Measurements from ENCODE around the gene RASA3. TPM values are rescaled to one million over a fixed set of nuclear protein-coding genes. Genes with fewer than 3 reads are reported as not detected.

RASA3 gene
- polyA plus RNA-seq, 3 donors = 9.0 to 32.6 (median 16.6) TPM

DNA sequence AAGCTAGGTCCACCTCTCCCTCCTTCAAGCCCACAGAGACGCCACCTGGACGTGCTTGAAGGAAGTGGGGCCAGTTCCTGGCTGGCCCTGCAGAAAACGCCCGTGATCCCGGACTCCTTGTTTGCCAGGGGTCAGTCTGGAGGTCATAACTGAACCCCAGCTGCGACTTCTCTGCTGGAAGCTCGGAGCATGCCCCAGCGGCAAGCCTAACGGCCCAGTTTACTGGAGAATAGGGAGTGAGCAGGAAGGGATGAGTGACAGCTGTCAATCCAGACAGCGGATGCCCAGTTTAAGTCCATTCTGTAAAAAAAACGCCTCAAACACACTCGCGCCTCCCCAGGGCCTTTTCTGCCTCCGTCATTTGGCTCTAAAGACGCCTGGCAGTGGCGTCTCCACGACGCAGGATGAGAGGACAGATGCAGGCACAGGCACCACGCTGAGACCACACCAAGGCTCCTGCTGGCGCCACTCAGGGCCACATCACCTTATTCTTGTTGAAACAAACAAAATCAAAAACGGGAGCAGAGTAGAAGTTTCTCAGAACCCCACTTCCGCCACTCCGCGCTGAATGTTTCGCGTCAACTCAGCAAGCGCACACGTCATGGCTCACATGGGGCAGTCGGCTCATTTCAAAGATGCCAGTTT lies 57.6 kb downstream of the RASA3 start:
- 96% methylated on average over 29 of the region's 29 CpGs for WGBS (ENCODE audit: insufficient coverage)
- no peak for DNase-seq
- Histone ChIP-seq H3K9ac (ENCODE audit: insufficient read depth, low read length, poor library complexity, severe bottlenecking) (no peak overlapping the region), H3K9me3 (replicated peaks in 1 of 2; ENCODE audit: control insufficient read depth in 1 of 2, insufficient read depth in 1 of 2, low read length in 2 of 2) (no peaks in the 10 kb centered on the region), H4K20me1 (ENCODE audit: insufficient read depth, low read length) (peaks cover 55% of the 10 kb centered on the region), H3K27me3 (ENCODE audit: control insufficient read depth in 2 of 2, insufficient read depth in 2 of 2, low read length in 2 of 2) (no peaks in the 10 kb centered on the region), H3K36me3 (replicated peaks in 1 of 2; ENCODE audit: control insufficient read depth in 1 of 2, insufficient read depth in 2 of 2, low read length in 2 of 2) (peaks cover 9 to 55% of the 10 kb centered on the region in 2 donors), H3K4me2 (replicated peaks; ENCODE audit: extremely low read depth, low read length, poor library complexity, severe bottlenecking) (no peak overlapping the region), H2AFZ (ENCODE audit: insufficient read depth, low read depth, low read length, poor library complexity, severe bottlenecking) (no peak overlapping the region), H3K79me2 (ENCODE audit: insufficient read depth, low read length) (peaks cover 71% of the 10 kb centered on the region), H3K4me1 (ENCODE audit: control insufficient read depth in 1 of 2, insufficient read depth in 2 of 2, low read length in 2 of 2) (no peaks in the 10 kb centered on the region), H3K27ac (ENCODE audit: low read depth in 1 of 2, low read length in 2 of 2) (no peak overlapping the region), H3K4me3 (replicated peaks in 1 of 3; ENCODE audit: low read depth in 2 of 3, low read length in 3 of 3) (no peak overlapping the region)
- Mint-ChIP-seq H3K36me3 (peaks cover 54 to 60% of the 10 kb centered on the region in 2 donors), H3K27ac (no peak overlapping the region), H3K4me1 (peaks cover 11% of the 10 kb centered on the region), H3K9me3 (peaks cover 0 to 3% (median 2%) of the 10 kb centered on the region in 7 donors), H3K4me3 (no peak overlapping the region), H3K27me3 (ENCODE audit: low read depth in 3 of 3) (peaks cover 0 to 2% (median 0%) of the 10 kb centered on the region in 3 donors)
- intact Hi-C loops (cut with micrococcal nuclease) = no loop called here
- TF ChIP-seq, protein P1, sequence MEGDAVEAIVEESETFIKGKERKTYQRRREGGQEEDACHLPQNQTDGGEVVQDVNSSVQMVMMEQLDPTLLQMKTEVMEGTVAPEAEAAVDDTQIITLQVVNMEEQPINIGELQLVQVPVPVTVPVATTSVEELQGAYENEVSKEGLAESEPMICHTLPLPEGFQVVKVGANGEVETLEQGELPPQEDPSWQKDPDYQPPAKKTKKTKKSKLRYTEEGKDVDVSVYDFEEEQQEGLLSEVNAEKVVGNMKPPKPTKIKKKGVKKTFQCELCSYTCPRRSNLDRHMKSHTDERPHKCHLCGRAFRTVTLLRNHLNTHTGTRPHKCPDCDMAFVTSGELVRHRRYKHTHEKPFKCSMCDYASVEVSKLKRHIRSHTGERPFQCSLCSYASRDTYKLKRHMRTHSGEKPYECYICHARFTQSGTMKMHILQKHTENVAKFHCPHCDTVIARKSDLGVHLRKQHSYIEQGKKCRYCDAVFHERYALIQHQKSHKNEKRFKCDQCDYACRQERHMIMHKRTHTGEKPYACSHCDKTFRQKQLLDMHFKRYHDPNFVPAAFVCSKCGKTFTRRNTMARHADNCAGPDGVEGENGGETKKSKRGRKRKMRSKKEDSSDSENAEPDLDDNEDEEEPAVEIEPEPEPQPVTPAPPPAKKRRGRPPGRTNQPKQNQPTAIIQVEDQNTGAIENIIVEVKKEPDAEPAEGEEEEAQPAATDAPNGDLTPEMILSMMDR (IDR thresholded peaks at IDR 0.05) = no peak

DNA sequence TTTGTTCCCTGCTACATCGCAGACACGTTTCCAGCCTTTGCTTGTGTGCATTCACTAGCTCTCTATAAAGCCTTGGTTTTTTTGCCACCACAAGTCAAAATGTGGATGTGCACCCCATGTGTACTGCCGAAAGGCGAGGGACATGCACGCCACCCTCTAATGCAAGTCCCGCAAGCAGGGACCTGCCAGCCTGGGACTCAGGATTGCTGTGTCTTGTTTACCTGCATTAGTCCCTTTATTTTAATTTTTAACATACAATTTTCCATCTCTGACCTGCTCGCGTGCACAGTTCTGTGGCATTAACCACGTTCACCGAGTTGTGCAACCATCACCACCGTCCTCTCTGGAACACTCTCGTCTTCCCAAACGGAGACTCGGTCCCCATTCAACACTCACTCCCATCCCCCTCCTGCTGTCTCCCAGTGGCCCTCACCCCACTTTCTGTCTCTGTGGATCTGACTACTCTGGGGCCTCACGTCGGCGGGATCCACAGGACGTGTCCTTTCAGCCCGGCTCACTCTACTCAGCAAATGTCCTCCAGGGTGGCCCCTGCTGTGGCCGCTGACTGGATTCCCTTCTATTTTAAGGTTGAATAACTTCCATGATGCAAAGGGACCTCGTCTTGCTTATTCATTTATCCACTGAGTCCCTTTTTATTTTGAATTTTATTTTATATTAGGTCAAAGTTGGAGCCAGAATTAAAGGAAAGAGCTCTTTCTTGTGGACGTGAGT lies 58.4 kb downstream of the RASA3 start:
- intact Hi-C loops (cut with micrococcal nuclease) = no loop called here
- Histone ChIP-seq H3K4me1 (ENCODE audit: control insufficient read depth in 1 of 2, insufficient read depth in 2 of 2, low read length in 2 of 2) (peaks cover 3 to 5% of the 10 kb centered on the region in 2 donors), H3K9ac (ENCODE audit: insufficient read depth, low read length, poor library complexity, severe bottlenecking) (no peak overlapping the region), H4K20me1 (ENCODE audit: insufficient read depth, low read length) (peaks cover 47% of the 10 kb centered on the region), H3K79me2 (ENCODE audit: insufficient read depth, low read length) (peaks cover 63% of the 10 kb centered on the region), H3K36me3 (replicated peaks in 1 of 2; ENCODE audit: control insufficient read depth in 1 of 2, insufficient read depth in 2 of 2, low read length in 2 of 2) (peaks cover 9 to 50% of the 10 kb centered on the region in 2 donors), H3K27ac (ENCODE audit: low read depth in 1 of 2, low read length in 2 of 2) (no peak overlapping the region), H3K4me3 (replicated peaks in 1 of 3; ENCODE audit: low read depth in 2 of 3, low read length in 3 of 3) (no peak overlapping the region), H3K27me3 (ENCODE audit: control insufficient read depth in 2 of 2, insufficient read depth in 2 of 2, low read length in 2 of 2) (no peaks in the 10 kb centered on the region), H3K4me2 (replicated peaks; ENCODE audit: extremely low read depth, low read length, poor library complexity, severe bottlenecking) (no peak overlapping the region), H3K9me3 (replicated peaks in 1 of 2; ENCODE audit: control insufficient read depth in 1 of 2, insufficient read depth in 1 of 2, low read length in 2 of 2) (no peaks in the 10 kb centered on the region), H2AFZ (ENCODE audit: insufficient read depth, low read depth, low read length, poor library complexity, severe bottlenecking) (no peak overlapping the region)
- Mint-ChIP-seq H3K4me3 (no peak overlapping the region), H3K27me3 (ENCODE audit: low read depth in 3 of 3) (peaks cover 0 to 2% (median 1%) of the 10 kb centered on the region in 3 donors), H3K9me3 (peaks cover 0 to 3% (median 2%) of the 10 kb centered on the region in 7 donors), H3K4me1 (peaks cover 11% of the 10 kb centered on the region), H3K36me3 (peaks cover 54 to 57% of the 10 kb centered on the region in 2 donors), H3K27ac (peak overlapping the region in 1 of 7 donors; percentile 29)
- 83% methylated on average over 17 of the region's 22 CpGs for WGBS (ENCODE audit: insufficient coverage)
- DNase-seq = no peak
- TF ChIP-seq, protein P1 (IDR thresholded peaks at IDR 0.05) = no peak
